ENCODE measurements around the gene TM7SF3. TPM values are rescaled to one million over a fixed set of nuclear protein-coding genes. Genes with fewer than 3 reads are reported as not detected.
"Not testable (repeated sequence)": the region's sequence is repeated elsewhere in the genome, so short reads cannot be mapped to it uniquely, and the experiment has no call there.

Gene TM7SF3
- total RNA-seq, 1 donor from 2014 or later: 46.9 TPM

DNA sequence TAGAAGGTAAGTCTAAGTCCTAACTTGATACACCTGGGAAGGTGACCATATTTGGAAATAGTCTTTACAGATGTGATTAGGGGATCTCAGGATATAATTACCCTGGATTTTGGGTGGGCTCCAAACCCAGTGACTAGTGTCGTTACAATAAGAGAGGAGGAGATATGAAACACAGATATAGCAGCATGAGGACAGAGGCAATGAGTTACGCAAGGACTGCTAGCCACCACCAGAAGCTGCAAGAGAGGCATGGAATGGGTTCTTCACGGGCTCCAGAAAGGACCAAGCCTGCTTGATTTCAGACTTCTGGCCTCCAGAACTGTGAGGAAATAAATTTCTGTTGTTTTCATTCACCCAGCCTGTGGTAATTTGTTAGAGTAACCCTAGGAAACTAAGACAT is 47.3 kb downstream of the TM7SF3 start:
- Mint-ChIP-seq H3K4me3 (ENCODE audit: unreplicated experiment) (no peak overlapping the region), H3K36me3 (ENCODE audit: unreplicated experiment) (peaks cover 40% of the 10 kb centered on the region), H3K27me3 (ENCODE audit: unreplicated experiment) (no peaks in the 10 kb centered on the region), H3K9me3 (ENCODE audit: unreplicated experiment) (no peaks in the 10 kb centered on the region), H3K4me1 (ENCODE audit: unreplicated experiment) (no peaks in the 10 kb centered on the region), H3K27ac (ENCODE audit: unreplicated experiment) (no peak overlapping the region)
- TF ChIP-seq, protein P1, sequence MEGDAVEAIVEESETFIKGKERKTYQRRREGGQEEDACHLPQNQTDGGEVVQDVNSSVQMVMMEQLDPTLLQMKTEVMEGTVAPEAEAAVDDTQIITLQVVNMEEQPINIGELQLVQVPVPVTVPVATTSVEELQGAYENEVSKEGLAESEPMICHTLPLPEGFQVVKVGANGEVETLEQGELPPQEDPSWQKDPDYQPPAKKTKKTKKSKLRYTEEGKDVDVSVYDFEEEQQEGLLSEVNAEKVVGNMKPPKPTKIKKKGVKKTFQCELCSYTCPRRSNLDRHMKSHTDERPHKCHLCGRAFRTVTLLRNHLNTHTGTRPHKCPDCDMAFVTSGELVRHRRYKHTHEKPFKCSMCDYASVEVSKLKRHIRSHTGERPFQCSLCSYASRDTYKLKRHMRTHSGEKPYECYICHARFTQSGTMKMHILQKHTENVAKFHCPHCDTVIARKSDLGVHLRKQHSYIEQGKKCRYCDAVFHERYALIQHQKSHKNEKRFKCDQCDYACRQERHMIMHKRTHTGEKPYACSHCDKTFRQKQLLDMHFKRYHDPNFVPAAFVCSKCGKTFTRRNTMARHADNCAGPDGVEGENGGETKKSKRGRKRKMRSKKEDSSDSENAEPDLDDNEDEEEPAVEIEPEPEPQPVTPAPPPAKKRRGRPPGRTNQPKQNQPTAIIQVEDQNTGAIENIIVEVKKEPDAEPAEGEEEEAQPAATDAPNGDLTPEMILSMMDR (IDR thresholded peaks at IDR 0.05): no peak
- DNase-seq (ENCODE audit: extremely low spot score, unreplicated experiment): no peak

DNA sequence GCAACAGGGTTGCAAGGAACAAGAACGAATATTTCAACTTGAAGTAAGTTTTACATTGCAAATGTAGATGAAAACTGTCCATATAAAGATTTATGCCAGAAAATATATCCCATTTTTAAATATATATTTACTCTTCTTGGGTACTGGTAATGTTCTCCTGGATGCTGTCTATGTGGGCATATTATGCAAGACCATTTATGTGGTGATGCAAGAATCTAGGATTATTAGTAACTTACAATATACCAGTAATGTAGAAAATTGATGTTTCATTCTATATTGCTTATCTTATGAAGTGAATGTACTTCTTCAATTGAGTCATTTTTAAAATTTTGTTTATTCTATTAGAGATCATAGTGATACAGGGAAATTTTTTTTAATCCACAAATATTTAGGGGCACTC is 50.8 kb downstream of the TM7SF3 start:
- no peaks in the 10 kb centered on the region for H3K27me3 Mint-ChIP-seq (ENCODE audit: unreplicated experiment)
- TF ChIP-seq, protein P1 (IDR thresholded peaks at IDR 0.05): no peak
- H3K4me1 Mint-ChIP-seq (ENCODE audit: unreplicated experiment): no peaks in the 10 kb centered on the region
- H3K4me3 Mint-ChIP-seq (ENCODE audit: unreplicated experiment): no peak overlapping the region
- H3K27ac Mint-ChIP-seq (ENCODE audit: unreplicated experiment): no peak overlapping the region
- no peaks in the 10 kb centered on the region for H3K9me3 Mint-ChIP-seq (ENCODE audit: unreplicated experiment)
- no peak for DNase-seq (ENCODE audit: extremely low spot score, unreplicated experiment)
- H3K36me3 Mint-ChIP-seq (ENCODE audit: unreplicated experiment): peaks cover 48% of the 10 kb centered on the region

DNA sequence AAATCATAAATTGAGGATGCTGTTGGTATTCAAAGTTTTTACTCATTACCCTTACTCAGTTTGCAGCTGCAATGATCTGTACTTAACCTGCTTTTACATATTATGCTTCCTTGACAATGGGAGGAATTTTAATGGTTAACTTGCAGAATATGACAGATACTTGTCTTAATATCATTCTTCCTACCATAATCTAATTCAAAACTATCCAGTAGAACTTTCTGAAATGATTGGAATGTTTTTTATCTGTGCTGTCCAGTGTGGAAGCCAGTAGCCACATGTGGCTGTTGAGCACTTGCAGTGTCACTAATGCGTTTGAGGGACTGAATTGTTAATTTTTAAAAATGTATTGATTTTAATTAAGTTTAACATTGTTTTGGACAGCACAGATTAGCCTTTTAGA is 52.4 kb downstream of the TM7SF3 start:
- H3K4me1 Mint-ChIP-seq (ENCODE audit: unreplicated experiment): no peaks in the 10 kb centered on the region
- TF ChIP-seq, protein P1 (IDR thresholded peaks at IDR 0.05): no peak
- peaks cover 55% of the 10 kb centered on the region for H3K36me3 Mint-ChIP-seq (ENCODE audit: unreplicated experiment)
- H3K9me3 Mint-ChIP-seq (ENCODE audit: unreplicated experiment): no peaks in the 10 kb centered on the region
- no peak overlapping the region for H3K4me3 Mint-ChIP-seq (ENCODE audit: unreplicated experiment)
- no peaks in the 10 kb centered on the region for H3K27me3 Mint-ChIP-seq (ENCODE audit: unreplicated experiment)
- DNase-seq (ENCODE audit: extremely low spot score, unreplicated experiment): no peak
- H3K27ac Mint-ChIP-seq (ENCODE audit: unreplicated experiment): no peak overlapping the region

DNA sequence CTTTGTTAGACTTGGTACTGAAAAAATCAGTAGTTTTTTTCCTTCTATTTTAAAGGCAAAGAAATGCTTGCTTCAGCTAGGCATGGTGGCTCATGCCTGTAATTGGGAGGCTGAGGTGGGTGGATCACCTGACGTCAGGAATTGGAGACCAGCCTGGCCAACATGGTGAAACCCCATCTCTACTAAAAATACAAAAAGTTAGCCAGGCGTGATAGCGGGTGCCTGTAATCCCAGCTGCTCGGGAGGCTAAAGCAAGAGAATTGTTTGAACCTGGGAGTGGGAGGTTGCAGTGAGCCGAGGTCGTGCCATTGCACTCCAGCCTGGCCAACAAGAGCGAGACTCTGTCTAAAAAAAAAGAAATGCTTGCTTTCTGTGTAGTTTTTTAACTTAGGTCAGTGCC is 52.8 kb downstream of the TM7SF3 start:
- H3K4me3 Mint-ChIP-seq (ENCODE audit: unreplicated experiment); DNase-seq (ENCODE audit: extremely low spot score, unreplicated experiment); H3K27me3 Mint-ChIP-seq (ENCODE audit: unreplicated experiment); H3K4me1 Mint-ChIP-seq (ENCODE audit: unreplicated experiment); H3K9me3 Mint-ChIP-seq (ENCODE audit: unreplicated experiment); H3K27ac Mint-ChIP-seq (ENCODE audit: unreplicated experiment): not testable (repeated sequence)
- H3K36me3 Mint-ChIP-seq (ENCODE audit: unreplicated experiment): peaks cover 57% of the 10 kb centered on the region

DNA sequence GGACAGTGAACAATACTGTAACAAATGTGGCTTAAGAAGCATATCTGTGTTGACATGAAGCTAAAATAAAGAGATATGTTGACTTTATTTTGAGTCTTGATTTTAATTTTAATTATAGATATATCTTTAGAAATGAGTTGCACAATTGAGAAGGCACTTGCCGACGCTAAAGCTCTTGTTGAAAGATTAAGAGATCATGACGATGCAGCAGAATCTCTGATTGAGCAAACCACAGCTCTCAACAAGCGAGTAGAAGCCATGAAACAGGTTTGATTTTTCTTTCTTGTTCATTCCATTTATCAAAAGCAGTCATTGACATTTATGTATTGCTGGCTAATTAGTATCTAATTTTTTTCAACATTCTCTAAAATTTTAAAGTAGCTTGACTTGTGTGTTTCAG is 60.2 kb downstream of the TM7SF3 start:
- no peak overlapping the region for H3K27ac Mint-ChIP-seq (ENCODE audit: unreplicated experiment)
- DNase-seq (ENCODE audit: extremely low spot score, unreplicated experiment): no peak
- TF ChIP-seq, protein P1 (IDR thresholded peaks at IDR 0.05): no peak
- H3K9me3 Mint-ChIP-seq (ENCODE audit: unreplicated experiment): no peaks in the 10 kb centered on the region
- no peak overlapping the region for H3K4me3 Mint-ChIP-seq (ENCODE audit: unreplicated experiment)
- peaks cover 10% of the 10 kb centered on the region for H3K4me1 Mint-ChIP-seq (ENCODE audit: unreplicated experiment)
- H3K27me3 Mint-ChIP-seq (ENCODE audit: unreplicated experiment): no peaks in the 10 kb centered on the region
- peaks cover 23% of the 10 kb centered on the region for H3K36me3 Mint-ChIP-seq (ENCODE audit: unreplicated experiment)

DNA sequence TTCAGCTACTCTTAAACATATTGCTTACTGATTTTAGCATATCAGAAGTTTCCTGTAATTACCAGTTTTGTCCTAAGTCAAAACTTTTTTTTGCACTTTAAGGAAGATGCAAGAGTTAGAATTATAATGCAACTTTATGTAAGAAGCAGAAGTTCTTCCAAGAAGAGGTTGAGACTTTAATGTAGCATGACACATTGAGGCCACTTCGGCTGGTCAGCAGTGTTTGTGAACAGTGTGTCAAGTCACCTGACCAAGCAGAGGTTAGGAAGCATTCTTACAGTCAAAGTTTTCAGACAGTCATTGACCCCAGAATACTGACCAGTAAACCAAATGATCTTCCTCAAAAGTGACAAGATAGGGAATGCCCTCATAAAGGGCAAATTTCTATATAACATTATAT is 60.7 kb downstream of the TM7SF3 start:
- peaks cover 10% of the 10 kb centered on the region for H3K4me1 Mint-ChIP-seq (ENCODE audit: unreplicated experiment)
- no peak overlapping the region for H3K27ac Mint-ChIP-seq (ENCODE audit: unreplicated experiment)
- H3K9me3 Mint-ChIP-seq (ENCODE audit: unreplicated experiment): peaks cover 2% of the 10 kb centered on the region
- TF ChIP-seq, protein P1 (IDR thresholded peaks at IDR 0.05): no peak
- H3K4me3 Mint-ChIP-seq (ENCODE audit: unreplicated experiment): no peak overlapping the region
- H3K36me3 Mint-ChIP-seq (ENCODE audit: unreplicated experiment): peaks cover 24% of the 10 kb centered on the region
- no peaks in the 10 kb centered on the region for H3K27me3 Mint-ChIP-seq (ENCODE audit: unreplicated experiment)
- DNase-seq (ENCODE audit: extremely low spot score, unreplicated experiment): no peak
